Central memory CD8-positive, alpha-beta T cell (primary cell): ENCODE data around the gene HNRNPD.
"Not testable (repeated sequence)": the region's sequence is repeated elsewhere in the genome, so short reads cannot be mapped to it uniquely, and the experiment has no call there.

Experiments used
- ATAC-seq: fragments of 150-1000 bp; cut with Tn5 transposase; replicated peaks from 2 replicates; pipeline ENCODE4 v1.10.0; 2022; ENCODE audit warnings: mild to moderate bottlenecking, moderate FRiP score, moderate number of reproducible peaks; ENCODE audit not compliant: poor library complexity, severe bottlenecking; ENCODE audit errors: extremely low read depth
- DNase-seq, 2 donors: peaks; one replicate each; pipeline ENCODE4 v3.0.0; 2021; ENCODE audit warnings: low spot score in 2 of 2
- H3K27ac Mint-ChIP-seq: one replicate; pipeline ENCODE4 v1.8.0; 2022; ENCODE audit warnings: low read depth, mild to moderate bottlenecking, moderate library complexity, mixed read lengths
- H3K27me3 Mint-ChIP-seq: one replicate; pipeline ENCODE4 v1.8.0; 2022; ENCODE audit warnings: mixed read lengths
- H3K36me3 Mint-ChIP-seq: one replicate; pipeline ENCODE4 v1.8.0; 2022; ENCODE audit warnings: mild to moderate bottlenecking, moderate library complexity, mixed read lengths; ENCODE audit not compliant: insufficient read depth
- H3K4me1 Mint-ChIP-seq: one replicate; pipeline ENCODE4 v1.8.0; 2022; ENCODE audit warnings: mixed read lengths
- H3K4me3 Mint-ChIP-seq: one replicate; pipeline ENCODE4 v1.8.0; 2022; ENCODE audit warnings: mild to moderate bottlenecking, moderate library complexity, mixed read lengths
- H3K9me3 Mint-ChIP-seq: one replicate; pipeline ENCODE4 v1.8.0; 2022; ENCODE audit warnings: mixed read lengths

Gene HNRNPD

GRCh38 chr4:82367438-82368097, 6.2 kb downstream of the HNRNPD start:
- Mint-ChIP-seq H3K4me3 (peak overlapping the region; percentile 49), H3K4me1 (peaks cover 72% of the 10 kb centered on the region), H3K9me3 (no peaks in the 10 kb centered on the region), H3K36me3 (peaks cover 54% of the 10 kb centered on the region), H3K27ac (peak overlapping the region; percentile 45), H3K27me3 (no peaks in the 10 kb centered on the region)
- no peak for DNase-seq
- ATAC-seq, result peak; percentile 70

- Mint-ChIP-seq H3K4me1 (peaks cover 71% of the 10 kb centered on the region), H3K27ac (peak overlapping the region; percentile 45), H3K36me3 (peaks cover 51% of the 10 kb centered on the region), H3K4me3 (peak overlapping the region; percentile 53)
- ATAC-seq, DNase-seq, H3K27me3 Mint-ChIP-seq, H3K9me3 Mint-ChIP-seq: not testable (repeated sequence)
Observed at GRCh38 chr4:82366431-82366830, 7.4 kb downstream of the HNRNPD start.

- Mint-ChIP-seq H3K4me3 (peak overlapping the region; percentile 25), H3K9me3 (no peaks in the 10 kb centered on the region), H3K27ac (peak overlapping the region; percentile 44), H3K27me3 (no peaks in the 10 kb centered on the region), H3K36me3 (peaks cover 40% of the 10 kb centered on the region), H3K4me1 (peaks cover 72% of the 10 kb centered on the region)
- DNase-seq (no peak), ATAC-seq (no peak)
Observed at GRCh38 chr4:82363896-82364487, 9.8 kb downstream of the HNRNPD start.

DNA sequence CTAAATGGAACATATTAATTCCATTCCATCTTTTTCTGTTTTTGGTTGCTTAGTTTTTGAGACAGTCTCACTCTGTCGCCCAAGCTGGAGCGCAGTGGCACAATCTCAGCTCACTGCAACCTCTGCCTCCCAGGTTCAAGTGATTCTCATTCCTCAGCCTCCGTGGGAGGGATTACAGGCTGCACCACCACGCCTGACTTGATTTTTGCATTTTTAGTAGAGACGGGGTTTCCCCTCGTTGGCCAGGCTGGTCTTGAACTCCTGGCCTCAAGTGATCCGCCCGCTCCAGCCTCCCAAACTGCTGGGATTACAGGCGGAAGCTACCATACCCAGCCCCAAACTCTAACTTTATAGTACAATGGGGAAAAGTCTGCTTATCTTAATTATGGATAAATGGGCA, 11.2 kb downstream of the HNRNPD start:
- Mint-ChIP-seq H3K27ac (peak overlapping the region; percentile 44), H3K27me3 (no peaks in the 10 kb centered on the region), H3K4me3 (peak overlapping the region; percentile 0), H3K9me3 (no peaks in the 10 kb centered on the region), H3K36me3 (peaks cover 47% of the 10 kb centered on the region), H3K4me1 (peaks cover 78% of the 10 kb centered on the region)
- ATAC-seq (no peak), DNase-seq (no peak)

DNA sequence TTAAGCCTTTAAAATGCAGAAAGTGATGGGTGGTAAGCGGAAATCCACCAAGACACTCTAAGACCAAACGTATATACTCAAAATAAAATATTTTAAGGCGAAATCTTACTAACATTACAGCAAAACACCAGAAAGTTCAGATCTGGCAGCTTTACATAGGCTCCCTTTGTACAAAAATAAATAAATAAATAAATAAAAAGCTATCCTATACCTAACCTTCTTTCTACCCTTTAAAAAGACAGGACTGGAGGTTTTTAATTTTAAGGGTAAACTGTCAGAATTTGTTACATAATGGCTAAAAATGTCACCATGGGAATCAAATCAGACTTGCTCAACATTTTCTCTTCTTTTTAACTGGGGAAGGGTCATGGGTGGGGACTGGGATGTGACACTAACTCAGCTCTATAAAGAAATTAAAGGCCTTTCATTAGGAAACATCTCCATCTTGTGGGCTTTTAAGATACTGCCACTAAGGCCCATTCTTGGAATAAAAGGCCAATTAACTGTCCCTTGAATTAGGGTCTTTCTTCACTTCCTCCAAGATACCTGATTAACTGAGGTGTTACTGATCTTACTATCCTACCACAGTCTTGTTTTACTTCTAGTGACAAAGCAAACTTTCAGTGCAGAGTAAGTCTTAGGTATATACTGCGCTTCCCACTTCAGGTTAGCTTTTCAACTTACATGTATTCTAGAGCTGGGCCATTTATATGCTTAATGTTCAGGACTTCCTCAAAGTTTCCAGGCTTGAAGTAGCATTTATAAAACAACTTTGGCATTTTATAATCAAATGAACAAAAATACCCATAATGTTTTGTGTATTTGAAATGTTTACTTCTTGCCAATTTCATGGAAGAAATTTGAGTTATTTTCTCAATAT, 13.3 kb downstream of the HNRNPD start:
- DNase-seq (no peak), ATAC-seq (peak; percentile 60)
- Mint-ChIP-seq H3K27ac (peak overlapping the region; percentile 42), H3K4me3 (no peak overlapping the region), H3K27me3 (no peaks in the 10 kb centered on the region), H3K9me3 (no peaks in the 10 kb centered on the region), H3K36me3 (peaks cover 54% of the 10 kb centered on the region), H3K4me1 (peaks cover 88% of the 10 kb centered on the region)

GRCh38 chr4:82358847-82359246, 14.9 kb downstream of the HNRNPD start:
- Mint-ChIP-seq H3K4me1 (peaks cover 79% of the 10 kb centered on the region), H3K9me3 (no peaks in the 10 kb centered on the region), H3K27ac (peak overlapping the region; percentile 39), H3K27me3 (no peaks in the 10 kb centered on the region), H3K36me3 (peaks cover 63% of the 10 kb centered on the region), H3K4me3 (no peak overlapping the region)
- DNase-seq (no peak), ATAC-seq (no peak)

GRCh38 chr4:82357640-82358039, 16.2 kb downstream of the HNRNPD start:
- Mint-ChIP-seq H3K4me1 (peaks cover 80% of the 10 kb centered on the region), H3K9me3 (no peaks in the 10 kb centered on the region), H3K27me3 (no peaks in the 10 kb centered on the region), H3K27ac (peak overlapping the region; percentile 39), H3K36me3 (peaks cover 70% of the 10 kb centered on the region), H3K4me3 (no peak overlapping the region)
- no peak for DNase-seq
- ATAC-seq, result no peak

DNA sequence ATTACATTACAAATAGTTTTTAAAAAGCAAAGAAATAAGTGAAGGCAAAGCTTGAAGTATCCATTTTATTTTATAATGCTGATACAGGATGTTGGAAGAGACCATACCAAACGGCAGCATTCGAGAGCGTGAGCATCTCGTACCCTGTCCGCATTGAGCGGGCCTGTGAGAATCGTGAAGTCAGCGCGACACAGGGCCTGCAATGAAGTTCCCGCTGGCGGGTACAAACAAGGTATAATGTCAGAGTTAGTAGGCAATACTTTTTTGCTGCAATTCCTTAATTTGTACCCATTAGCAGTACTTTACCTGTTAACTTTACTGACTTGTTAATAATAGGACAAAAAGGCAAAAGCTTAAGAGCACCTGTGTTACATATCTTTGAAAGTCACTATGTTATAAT, 19.0 kb downstream of the HNRNPD start:
- Mint-ChIP-seq H3K9me3 (no peaks in the 10 kb centered on the region), H3K36me3 (peaks cover 81% of the 10 kb centered on the region), H3K27me3 (no peaks in the 10 kb centered on the region), H3K4me3 (no peak overlapping the region), H3K4me1 (peaks cover 67% of the 10 kb centered on the region), H3K27ac (no peak overlapping the region)
- DNase-seq (no peak), ATAC-seq (no peak)

GRCh38 chr4:82352825-82353366, 20.9 kb downstream of the HNRNPD start:
- Mint-ChIP-seq H3K4me3 (no peak overlapping the region), H3K36me3 (peaks cover 77% of the 10 kb centered on the region), H3K27me3 (no peaks in the 10 kb centered on the region), H3K4me1 (peaks cover 59% of the 10 kb centered on the region), H3K9me3 (no peaks in the 10 kb centered on the region), H3K27ac (peak overlapping the region; percentile 87)
- ATAC-seq (no peak), DNase-seq (no peak)

DNA sequence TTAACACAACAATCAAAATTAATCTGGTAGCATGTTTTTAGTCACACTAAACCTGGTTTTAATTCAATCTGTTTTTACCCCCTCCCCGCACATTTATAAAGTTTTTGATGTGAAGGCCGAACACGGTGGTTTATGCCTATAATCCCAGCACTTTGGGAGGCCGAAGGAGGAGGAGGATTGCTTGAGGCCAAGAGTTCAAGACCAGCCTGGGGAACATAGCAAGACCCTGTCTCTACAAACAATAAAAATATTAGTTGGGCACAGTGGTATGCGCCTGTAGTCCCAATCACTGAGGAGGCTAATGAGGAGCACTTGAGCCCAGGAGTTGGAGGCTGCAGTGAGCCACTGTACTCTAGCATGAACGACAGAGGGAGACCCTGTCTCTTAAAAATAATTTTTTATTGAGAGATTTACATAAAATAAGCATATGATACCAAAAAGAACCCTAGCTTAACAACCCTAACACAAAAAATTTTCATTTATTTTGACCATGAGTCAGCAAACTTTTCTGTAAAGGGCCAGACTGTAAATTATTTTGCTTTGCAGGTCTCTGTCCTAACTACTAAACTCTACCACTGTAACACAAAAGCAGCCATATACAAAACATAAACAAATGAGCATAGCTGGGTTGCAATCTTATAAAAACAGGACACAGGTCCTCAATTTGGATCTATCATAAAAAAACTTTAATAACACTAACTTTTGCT, 21.5 kb downstream of the HNRNPD start:
- Mint-ChIP-seq H3K9me3 (no peaks in the 10 kb centered on the region), H3K27ac (peak overlapping the region; percentile 87), H3K36me3 (peaks cover 74% of the 10 kb centered on the region), H3K4me3 (no peak overlapping the region), H3K4me1 (peaks cover 53% of the 10 kb centered on the region), H3K27me3 (no peaks in the 10 kb centered on the region)
- DNase-seq (no peak), ATAC-seq (no peak)

- H3K9me3 Mint-ChIP-seq, result no peaks in the 10 kb centered on the region
- ATAC-seq (no peak), DNase-seq (no peak)
- no peaks in the 10 kb centered on the region for H3K27me3 Mint-ChIP-seq
- H3K36me3 Mint-ChIP-seq, result peaks cover 27% of the 10 kb centered on the region
- H3K4me3 Mint-ChIP-seq, result no peak overlapping the region
- H3K4me1 Mint-ChIP-seq, result peaks cover 24% of the 10 kb centered on the region
- no peak overlapping the region for H3K27ac Mint-ChIP-seq
Observed at GRCh38 chr4:82346126-82346525, 27.7 kb downstream of the HNRNPD start.

GRCh38 chr4:82335043-82335442, 38.7 kb downstream of the HNRNPD start:
- Mint-ChIP-seq H3K4me1 (no peaks in the 10 kb centered on the region), H3K36me3 (no peaks in the 10 kb centered on the region), H3K9me3 (no peaks in the 10 kb centered on the region), H3K27ac (no peak overlapping the region), H3K4me3 (no peak overlapping the region), H3K27me3 (peaks cover 2% of the 10 kb centered on the region)
- DNase-seq, result no peak
- no peak for ATAC-seq
